Stimulated activated CD4-positive, alpha-beta T cell treated with anti-CD3 and anti-CD28 coated beads, Interleukin-2, amount 100 ng/mL, for 4 hours (primary cell): ENCODE measurements around the gene PRDM16.

Experiments used
- DNase-seq: peaks from one replicate; pipeline ENCODE4 v3.0.0-alpha.2; 2020; ENCODE audit warnings: low read depth

The PRDM16 gene

GRCh38 chr1:3069491-3070308 lies 697 bp downstream of the PRDM16 start:
- no peak for DNase-seq

GRCh38 chr1:3070309-3070643 lies 1.3 kb downstream of the PRDM16 start:
- no peak for DNase-seq

GRCh38 chr1:3070644-3071564 lies 1.9 kb downstream of the PRDM16 start:
- DNase-seq, result no peak

- no peak for DNase-seq
Observed at GRCh38 chr1:3071565-3072390, 2.8 kb downstream of the PRDM16 start.

GRCh38 chr1:3072391-3073185 lies 3.6 kb downstream of the PRDM16 start:
- no peak for DNase-seq

GRCh38 chr1:3073186-3073488 lies 4.1 kb downstream of the PRDM16 start:
- no peak for DNase-seq

- no peak for DNase-seq
Observed at GRCh38 chr1:3073489-3074296, 4.7 kb downstream of the PRDM16 start.

- no peak for DNase-seq
Observed at GRCh38 chr1:3074297-3074741, 5.3 kb downstream of the PRDM16 start.

- DNase-seq, result no peak
Observed at GRCh38 chr1:3074800-3075199, 5.8 kb downstream of the PRDM16 start.

GRCh38 chr1:3075666-3076362 lies 6.8 kb downstream of the PRDM16 start:
- DNase-seq, result no peak

GRCh38 chr1:3076363-3076740 lies 7.3 kb downstream of the PRDM16 start:
- DNase-seq, result no peak

GRCh38 chr1:3077081-3077480 lies 8.1 kb downstream of the PRDM16 start:
- DNase-seq, result no peak

GRCh38 chr1:3077561-3077960 lies 8.6 kb downstream of the PRDM16 start:
- no peak for DNase-seq

- DNase-seq, result no peak
Observed at GRCh38 chr1:3078430-3078861, 9.4 kb downstream of the PRDM16 start.

- no peak for DNase-seq
Observed at GRCh38 chr1:3078871-3079270, 9.9 kb downstream of the PRDM16 start.

- DNase-seq, result no peak
Observed at GRCh38 chr1:3079381-3080052, 10.5 kb downstream of the PRDM16 start.

- no peak for DNase-seq
Observed at GRCh38 chr1:3080053-3080955, 11.3 kb downstream of the PRDM16 start.

- no peak for DNase-seq
Observed at GRCh38 chr1:3081171-3081683, 12.2 kb downstream of the PRDM16 start.
